Peyer's patch (tissue), 4 donors: ENCODE results near the gene CGB7. TPM values are rescaled to one million over a fixed set of nuclear protein-coding genes. Genes with fewer than 3 reads are reported as not detected.

ENCODE experiments used
- DNase-seq, 3 donors: peaks; one replicate each; pipeline ENCODE4 v3.0.0-alpha.2; 2017 to 2019
- H3K27ac ChIP-seq, 4 donors: fragments of 200-600 bp; sonication (generic); one replicate each; pipeline ENCODE4 v1.5.1; 2016 to 2019
- H3K27me3 ChIP-seq, 2 donors: fragments of 200-600 bp; sonication (generic); one replicate each; pipeline ENCODE4 v1.5.1; 2019
- H3K36me3 ChIP-seq, 3 donors: fragments of 200-600 bp; sonication (generic); one replicate each; pipeline ENCODE4 v1.5.1; 2016 to 2019
- H3K4me1 ChIP-seq, 4 donors: fragments of 200-600 bp; sonication (generic); one replicate each; pipeline ENCODE4 v1.5.1; 2016 to 2019
- H3K4me3 ChIP-seq, 4 donors: fragments of 200-600 bp; sonication (generic); 1 replicate in 3 of 4; 2 replicates in 1 of 4; pipeline ENCODE4 v1.5.1; 2016 to 2019; ENCODE audit warnings: mild to moderate bottlenecking in 1 of 4
- H3K9me3 ChIP-seq, 4 donors: fragments of 200-600 bp; sonication (generic); one replicate each; pipeline ENCODE4 v1.5.1; 2016 to 2019; ENCODE audit warnings: mild to moderate bottlenecking in 1 of 4
- POLR2A ChIP-seq, 2 donors: fragments of 450-650 bp; IDR thresholded peaks; one replicate each; pipeline ENCODE4 v1.5.1; 2017; ENCODE audit warnings: antibody characterized with exemption in 2 of 2, mild to moderate bottlenecking in 2 of 2, moderate library complexity in 2 of 2
- small RNA-seq, 2 donors: library from RNA; depleted of rRNA; stranded (forward); fragments of <200 nt; gene quantifications; one replicate each; pipeline ENCODE3, GENCODE V24; 2016
- total RNA-seq, 4 donors: library from RNA; depleted of rRNA; stranded (reverse); fragments of >200 nt; gene quantifications; one replicate each; pipeline ENCODE4 v1.1.0, GENCODE V29; 2016
- TF ChIP-seq, protein P1 (sequence below), 6 experiments: fragments of 450-650 bp in 4 of 6; fragments of 200-600 bp in 2 of 6; sonication (generic) in 1 of 6; IDR thresholded peaks; one replicate each; pipeline ENCODE4 v1.5.1; 2017 to 2019; ENCODE audit warnings: antibody characterized with exemption in 6 of 6, mild to moderate bottlenecking in 3 of 6, moderate library complexity in 1 of 6

CGB7 gene
- total RNA-seq, 4 donors from 2014 or later, result not detected

DNA sequence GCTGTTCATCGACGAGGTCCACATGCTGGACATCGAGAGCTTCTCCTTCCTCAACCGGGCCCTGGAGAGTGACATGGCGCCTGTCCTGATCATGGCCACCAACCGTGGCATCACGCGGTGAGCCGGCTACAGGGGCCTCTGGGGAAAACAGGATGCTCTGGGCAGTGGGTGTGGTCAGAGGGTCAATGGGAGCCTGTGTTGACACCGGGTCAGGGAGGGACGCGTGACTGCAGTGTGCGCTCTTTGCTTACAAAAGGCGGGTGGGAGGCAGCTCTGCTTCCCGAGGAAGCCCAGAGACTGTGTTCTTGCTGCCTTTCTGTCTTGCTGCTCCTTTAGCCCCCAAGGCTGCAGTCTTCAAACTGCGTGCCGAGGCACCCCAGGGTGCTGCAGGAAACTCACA, 46.4 kb downstream of the CGB7 start:
- peaks cover 0 to 50% (median 0%) of the 10 kb centered on the region in 3 donors for H3K36me3 ChIP-seq
- no peak for DNase-seq
- no peaks in the 10 kb centered on the region for H3K27me3 ChIP-seq
- no peaks in the 10 kb centered on the region for H3K4me1 ChIP-seq
- no peaks in the 10 kb centered on the region for H3K9me3 ChIP-seq
- H3K4me3 ChIP-seq, result no peak overlapping the region
- TF ChIP-seq POLR2A (IDR thresholded peaks at IDR 0.05), result no peak
- TF ChIP-seq, protein P1, sequence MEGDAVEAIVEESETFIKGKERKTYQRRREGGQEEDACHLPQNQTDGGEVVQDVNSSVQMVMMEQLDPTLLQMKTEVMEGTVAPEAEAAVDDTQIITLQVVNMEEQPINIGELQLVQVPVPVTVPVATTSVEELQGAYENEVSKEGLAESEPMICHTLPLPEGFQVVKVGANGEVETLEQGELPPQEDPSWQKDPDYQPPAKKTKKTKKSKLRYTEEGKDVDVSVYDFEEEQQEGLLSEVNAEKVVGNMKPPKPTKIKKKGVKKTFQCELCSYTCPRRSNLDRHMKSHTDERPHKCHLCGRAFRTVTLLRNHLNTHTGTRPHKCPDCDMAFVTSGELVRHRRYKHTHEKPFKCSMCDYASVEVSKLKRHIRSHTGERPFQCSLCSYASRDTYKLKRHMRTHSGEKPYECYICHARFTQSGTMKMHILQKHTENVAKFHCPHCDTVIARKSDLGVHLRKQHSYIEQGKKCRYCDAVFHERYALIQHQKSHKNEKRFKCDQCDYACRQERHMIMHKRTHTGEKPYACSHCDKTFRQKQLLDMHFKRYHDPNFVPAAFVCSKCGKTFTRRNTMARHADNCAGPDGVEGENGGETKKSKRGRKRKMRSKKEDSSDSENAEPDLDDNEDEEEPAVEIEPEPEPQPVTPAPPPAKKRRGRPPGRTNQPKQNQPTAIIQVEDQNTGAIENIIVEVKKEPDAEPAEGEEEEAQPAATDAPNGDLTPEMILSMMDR (IDR thresholded peaks at IDR 0.05), result no peak
- H3K27ac ChIP-seq, result no peak overlapping the region

DNA sequence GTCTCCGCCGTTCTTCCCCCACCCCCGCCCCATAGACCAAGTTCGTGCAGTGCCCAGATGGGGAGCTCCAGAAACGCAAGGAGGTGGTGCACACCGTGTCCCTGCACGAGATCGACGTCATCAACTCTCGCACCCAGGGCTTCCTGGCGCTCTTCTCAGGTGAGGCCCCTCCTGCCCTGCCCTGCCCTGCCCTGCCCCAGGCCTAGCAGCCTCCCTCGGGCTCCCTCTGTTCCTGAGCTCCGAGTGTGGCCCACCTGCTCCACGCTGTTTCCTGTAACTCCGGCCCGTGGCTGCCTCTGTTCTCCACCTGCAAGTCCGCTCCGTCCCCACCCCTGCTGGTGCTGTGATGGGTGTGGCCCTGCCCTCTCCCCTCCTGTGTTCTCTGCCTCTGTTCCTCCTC, 47.1 kb downstream of the CGB7 start:
- Histone ChIP-seq H3K27me3 (no peaks in the 10 kb centered on the region), H3K27ac (no peak overlapping the region), H3K36me3 (peaks cover 0 to 56% (median 0%) of the 10 kb centered on the region in 3 donors), H3K4me1 (no peaks in the 10 kb centered on the region), H3K4me3 (no peak overlapping the region), H3K9me3 (no peaks in the 10 kb centered on the region)
- no peak for TF ChIP-seq POLR2A (IDR thresholded peaks at IDR 0.05)
- TF ChIP-seq, protein P1 (IDR thresholded peaks at IDR 0.05), result no peak
- DNase-seq, result no peak

DNA sequence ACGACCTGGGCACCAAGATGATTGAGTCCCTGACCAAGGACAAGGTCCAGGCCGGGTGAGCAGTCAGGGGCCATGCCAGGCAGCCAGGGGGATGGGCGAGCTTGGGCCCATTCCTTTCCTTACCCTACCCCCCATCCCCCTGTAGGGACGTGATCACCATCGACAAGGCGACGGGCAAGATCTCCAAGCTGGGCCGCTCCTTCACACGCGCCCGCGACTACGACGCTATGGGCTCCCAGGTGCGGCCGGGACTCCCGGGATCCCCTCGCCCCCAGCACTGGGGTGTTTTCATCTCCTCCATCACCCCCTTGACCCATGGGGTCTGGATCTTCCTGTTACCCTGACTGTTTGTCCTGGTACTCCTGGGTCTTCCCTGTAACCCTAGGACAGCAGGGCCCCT, 47.7 kb downstream of the CGB7 start:
- Histone ChIP-seq H3K9me3 (no peaks in the 10 kb centered on the region), H3K36me3 (peaks cover 0 to 60% (median 0%) of the 10 kb centered on the region in 3 donors), H3K4me3 (no peak overlapping the region), H3K27me3 (no peaks in the 10 kb centered on the region), H3K27ac (no peak overlapping the region), H3K4me1 (no peaks in the 10 kb centered on the region)
- DNase-seq, result no peak
- TF ChIP-seq POLR2A (IDR thresholded peaks at IDR 0.05), result no peak
- TF ChIP-seq, protein P1 (IDR thresholded peaks at IDR 0.05), result no peak

DNA sequence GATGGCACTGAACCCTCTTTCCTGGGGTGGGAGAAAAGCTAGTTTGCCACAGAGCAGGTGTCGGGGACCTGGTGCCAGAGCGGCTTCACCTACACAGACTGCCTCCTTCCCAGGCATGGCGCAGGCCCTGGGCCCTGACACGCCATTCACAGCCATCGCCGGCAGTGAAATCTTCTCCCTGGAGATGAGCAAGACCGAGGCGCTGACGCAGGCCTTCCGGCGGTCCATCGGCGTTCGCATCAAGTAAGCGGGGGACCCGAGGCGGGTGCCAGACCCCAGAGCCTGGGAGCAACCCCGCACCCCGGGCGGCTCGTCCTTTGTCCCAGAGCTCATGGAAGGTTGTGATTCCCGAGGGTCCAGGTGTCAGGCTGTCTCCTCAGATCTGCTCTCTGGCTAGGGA, 50.6 kb downstream of the CGB7 start:
- H3K4me3 ChIP-seq, result no peak overlapping the region
- DNase-seq, result no peak
- H3K27me3 ChIP-seq, result no peaks in the 10 kb centered on the region
- peaks cover 0 to 76% (median 0%) of the 10 kb centered on the region in 3 donors for H3K36me3 ChIP-seq
- TF ChIP-seq, protein P1 (IDR thresholded peaks at IDR 0.05), result no peak
- TF ChIP-seq POLR2A (IDR thresholded peaks at IDR 0.05), result no peak
- H3K9me3 ChIP-seq, result no peaks in the 10 kb centered on the region
- no peaks in the 10 kb centered on the region for H3K4me1 ChIP-seq
- no peak overlapping the region for H3K27ac ChIP-seq

DNA sequence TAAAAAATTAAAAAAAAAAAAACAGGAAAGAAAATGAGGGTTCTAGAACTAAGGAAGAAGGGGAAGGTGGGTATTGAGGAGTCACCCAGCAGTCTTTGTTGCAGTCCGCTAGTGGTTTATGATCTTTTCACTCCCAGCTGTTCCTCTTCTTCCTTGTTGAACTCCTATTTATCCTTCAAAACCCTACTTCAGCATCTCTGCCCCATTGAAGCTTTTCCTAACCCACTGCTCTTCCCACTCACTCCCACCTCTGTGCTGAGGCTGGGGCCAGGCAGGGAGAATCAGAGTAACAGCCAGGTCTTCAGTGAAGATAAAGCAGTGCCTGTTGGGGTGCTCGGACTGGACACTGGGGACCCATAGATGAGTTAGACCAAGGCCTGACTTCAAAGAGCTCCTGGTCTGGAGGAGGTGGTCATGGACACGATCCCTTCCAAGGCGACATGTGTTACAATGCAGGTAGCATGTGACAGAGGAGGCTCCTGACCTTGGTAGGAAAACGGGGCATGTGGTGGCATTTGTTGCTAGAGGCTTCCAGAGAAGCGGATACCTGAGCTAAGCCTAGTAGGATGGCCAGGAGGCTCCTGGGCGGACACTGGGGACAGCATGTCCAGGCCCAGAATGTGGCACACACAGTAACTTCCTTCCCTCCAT, 52.5 kb downstream of the CGB7 start:
- no peak for TF ChIP-seq POLR2A (IDR thresholded peaks at IDR 0.05)
- TF ChIP-seq, protein P1 (IDR thresholded peaks at IDR 0.05), result no peak
- no peak overlapping the region for H3K4me3 ChIP-seq
- DNase-seq, result no peak
- H3K4me1 ChIP-seq, result no peaks in the 10 kb centered on the region
- no peaks in the 10 kb centered on the region for H3K9me3 ChIP-seq
- H3K36me3 ChIP-seq, result peaks cover 0 to 58% (median 0%) of the 10 kb centered on the region in 3 donors
- H3K27ac ChIP-seq, result no peak overlapping the region
- no peaks in the 10 kb centered on the region for H3K27me3 ChIP-seq

Small RNAs within 50 kb of the gene (small RNA-seq; reads per million reads assigned to genes)
- 0 to 0.13 reads per million in 2 donors for gene MIR6798
- 0 reads per million in 2 donors for gene RN7SL708P

Other genes starting within 250 kb of the CGB7 start
- gene BCAT2, start 246.7 kb downstream of the CGB7 start, total RNA-seq, result 10 to 100 TPM; 22.4 to 53.6 (median 30.2) TPM
- gene HSD17B14, start 221.3 kb downstream of the CGB7 start, total RNA-seq, result 1 to 10 TPM in 3 of 4 donors, not detected in 1; 2.0 to 8.8 (median 2.8) TPM
- 10 to 100 TPM in 1 of 4 donors, 1 to 10 TPM in 3; 2.8 to 38.8 (median 5.9) TPM for gene PLEKHA4, start 189.1 kb downstream of the CGB7 start, total RNA-seq
- gene PPP1R15A, start 185.3 kb downstream of the CGB7 start, total RNA-seq, result 100 to 1,000 TPM in 2 of 4 donors, 10 to 100 TPM in 2; 39.2 to 198 (median 80.3) TPM
- not detected for gene TULP2, start 159.0 kb downstream of the CGB7 start, total RNA-seq
- 100 to 1,000 TPM; 154 to 506 (median 444) TPM for gene NUCB1, start 157.4 kb downstream of the CGB7 start, total RNA-seq
- 10 to 100 TPM in 3 of 4 donors, not detected in 1; 14.6 to 55.5 (median 45.9) TPM for gene DHDH, start 124.0 kb downstream of the CGB7 start, total RNA-seq
- gene BAX, start 102.9 kb downstream of the CGB7 start, total RNA-seq, result 100 to 1,000 TPM in 3 of 4 donors, 10 to 100 TPM in 1; 71.0 to 138 (median 104) TPM
- 1,000 to 10,000 TPM; 5,249 to 9,852 (median 6,180) TPM for gene FTL, start 92.4 kb downstream of the CGB7 start, total RNA-seq
- gene GYS1, start 64.4 kb downstream of the CGB7 start, total RNA-seq, result 10 to 100 TPM; 24.8 to 61.8 (median 44.0) TPM
- 100 to 1,000 TPM in 1 of 4 donors, 10 to 100 TPM in 3; 34.2 to 111 (median 42.8) TPM for gene RUVBL2, start 63.9 kb downstream of the CGB7 start, total RNA-seq
- gene LHB, start 40.7 kb downstream of the CGB7 start, total RNA-seq, result 10 to 100 TPM in 1 of 4 donors, not detected in 3; 15.8 TPM
- gene CGB3, start 33.4 kb downstream of the CGB7 start, total RNA-seq, result not detected
- not detected for gene CGB2, start 25.9 kb downstream of the CGB7 start, total RNA-seq
- not detected for gene CGB1, start 20.9 kb downstream of the CGB7 start, total RNA-seq
- gene CGB5, start 13.9 kb downstream of the CGB7 start, total RNA-seq, result not detected
- gene CGB8, start 8.6 kb downstream of the CGB7 start, total RNA-seq, result not detected
- gene NTF4, start 7.1 kb upstream of the CGB7 start, total RNA-seq, result not detected
- not detected for gene KCNA7, start 14.9 kb upstream of the CGB7 start, total RNA-seq
- 100 to 1,000 TPM; 240 to 520 (median 395) TPM for gene SNRNP70, start 27.7 kb upstream of the CGB7 start, total RNA-seq
- gene LIN7B, start 56.6 kb upstream of the CGB7 start, total RNA-seq, result 10 to 100 TPM in 3 of 4 donors, not detected in 1; 13.5 to 29.4 (median 18.0) TPM
- gene C19orf73, start 61.4 kb upstream of the CGB7 start, total RNA-seq, result 1 to 10 TPM in 3 of 4 donors, not detected in 1; 3.6 to 6.1 (median 4.6) TPM
- 10 to 100 TPM; 12.7 to 24.8 (median 16.4) TPM for gene PPFIA3, start 61.8 kb upstream of the CGB7 start, total RNA-seq
- gene HRC, start 97.6 kb upstream of the CGB7 start, total RNA-seq, result under 1 TPM in 3 of 4 donors, not detected in 1; 0.35 to 0.76 (median 0.67) TPM
- gene TRPM4, start 100.0 kb upstream of the CGB7 start, total RNA-seq, result 100 to 1,000 TPM; 228 to 419 (median 258) TPM